H1 (cell line): ENCODE data around the gene RUSC2. TPM values are rescaled to one million over a fixed set of nuclear protein-coding genes. Genes with fewer than 3 reads are reported as not detected.

Experiments used
- CTCF ChIA-PET: fragments of 300-600 bp; sonication (Branson Sonifier 250); formaldehyde crosslinking; loops from one replicate; lab custom pipeline; 2021; ENCODE audit not compliant: partially characterized antibody; lab: Charles Lee
- POLR2A ChIA-PET: fragments of 300-600 bp; sonication (Branson Sonifier 250); formaldehyde crosslinking; loops from one replicate; lab custom pipeline; 2021; ENCODE audit warnings: inconsistent platforms; ENCODE audit not compliant: partially characterized antibody; lab: Charles Lee
- DNase-seq, 2 experiments: peaks; one replicate each; pipeline versions ENCODE4 v3.0.0 to v3.0.0-alpha.2; 2010 to 2022; ENCODE audit warnings: low spot score in 2 of 2, low read depth in 1 of 2, mixed read lengths in 1 of 2
- FAIRE-seq: peaks from 2 replicates; lab custom pipeline; 2011; peaks lifted over from hg19 to GRCh38; lab: Jason Lieb, UNC
- H2AFZ ChIP-seq: 2 replicates; pipeline ENCODE4 v1.8.1; 2012; ENCODE audit warnings: low read length, inconsistent platforms
- H2AK5ac ChIP-seq: 2 replicates; pipeline ENCODE4 v1.6.1; 2013; ENCODE audit warnings: low read depth, low read length
- H2BK120ac ChIP-seq: replicated peaks from 2 replicates; pipeline ENCODE3; 2013; ENCODE audit warnings: low read depth, low read length, inconsistent platforms
- H2BK12ac ChIP-seq: 2 replicates; pipeline ENCODE4 v1.6.1; 2013; ENCODE audit warnings: low read depth, low read length
- H2BK15ac ChIP-seq: 2 replicates; pipeline ENCODE4 v1.6.1; 2013; ENCODE audit warnings: low read length
- H2BK20ac ChIP-seq: 2 replicates; pipeline ENCODE4 v1.6.1; 2013; ENCODE audit warnings: low read length
- H2BK5ac ChIP-seq: 2 replicates; pipeline ENCODE4 v1.6.1; 2013; ENCODE audit warnings: low read depth, low read length
- H3K14ac ChIP-seq: 2 replicates; pipeline ENCODE4 v1.6.1; 2013; ENCODE audit warnings: inconsistent platforms; ENCODE audit not compliant: insufficient read length
- H3K18ac ChIP-seq: 2 replicates; pipeline ENCODE4 v1.6.1; 2013; ENCODE audit warnings: low read length; ENCODE audit errors: extremely low read depth
- H3K23ac ChIP-seq: 2 replicates; pipeline ENCODE4 v1.6.1; 2013; ENCODE audit warnings: inconsistent platforms; ENCODE audit not compliant: insufficient read length
- H3K23me2 ChIP-seq: 2 replicates; pipeline ENCODE4 v1.6.1; 2013; ENCODE audit warnings: low read depth, low read length
- H3K27ac ChIP-seq: 2 replicates; pipeline ENCODE4 v1.6.1; 2011; ENCODE audit warnings: low read depth, low read length, inconsistent platforms
- H3K27me3 ChIP-seq, 4 experiments: replicated peaks in 1 of 4; 1 replicate in 1 of 4; 2 replicates in 3 of 4; pipeline versions ENCODE4 v1.6.1 to v1.8.1; 2011 to 2013; ENCODE audit warnings: low read length in 3 of 4, mild to moderate bottlenecking in 3 of 4, inconsistent platforms in 2 of 4, mixed read lengths in 2 of 4, moderate library complexity in 1 of 4; ENCODE audit not compliant: control insufficient read depth in 3 of 4, insufficient read depth in 3 of 4; ENCODE audit errors: extremely low read depth in 1 of 4
- H3K36me3 ChIP-seq, 4 experiments: 2 replicates each; pipeline versions ENCODE4 v1.6.1 to v1.8.1; 2011 to 2013; ENCODE audit warnings: mild to moderate bottlenecking in 4 of 4, low read length in 3 of 4, moderate library complexity in 2 of 4, control low read depth in 1 of 4, inconsistent platforms in 1 of 4; ENCODE audit not compliant: insufficient read depth in 4 of 4, control insufficient read depth in 2 of 4
- H3K4ac ChIP-seq: replicated peaks from 2 replicates; pipeline ENCODE3; 2013; ENCODE audit warnings: low read length, low read depth, mixed read lengths, inconsistent platforms; ENCODE audit not compliant: insufficient read length
- H3K4me1 ChIP-seq, 4 experiments: replicated peaks in 1 of 4; 1 replicate in 1 of 4; 2 replicates in 3 of 4; pipeline versions ENCODE4 v1.6.1 to v1.8.1; 2011 to 2013; ENCODE audit warnings: low read length in 3 of 4, inconsistent platforms in 2 of 4, mixed read lengths in 1 of 4; ENCODE audit not compliant: insufficient read depth in 4 of 4, control insufficient read depth in 3 of 4
- H3K4me2 ChIP-seq, 2 experiments: 2 replicates each; pipeline versions ENCODE4 v1.6.1 to v1.8.1; 2011 to 2013; ENCODE audit warnings: low read depth in 2 of 2, low read length in 2 of 2, control low read depth in 1 of 2, inconsistent platforms in 1 of 2, mild to moderate bottlenecking in 1 of 2; ENCODE audit not compliant: insufficient read depth in 1 of 2
- H3K4me3 ChIP-seq, 4 experiments: fragments of 200-600, 300-600 bp in 1 of 4; sonication (generic), shearing (Covaris generic), sonication (Bioruptor Twin) in 1 of 4; 2 replicates each; pipeline versions ENCODE4 v1.5.1 to v1.8.1; 2011 to 2016; ENCODE audit warnings: low read length in 4 of 4, low read depth in 3 of 4, control low read depth in 2 of 4, inconsistent platforms in 2 of 4, mild to moderate bottlenecking in 2 of 4, mixed read lengths in 1 of 4, moderate library complexity in 1 of 4; ENCODE audit not compliant: insufficient read depth in 2 of 4; ENCODE audit errors: extremely low read depth in 1 of 4
- H3K56ac ChIP-seq: replicated peaks from 2 replicates; pipeline ENCODE3; 2013; ENCODE audit warnings: low read depth, mild to moderate bottlenecking, mixed read lengths, low read length, inconsistent platforms; ENCODE audit not compliant: insufficient read length
- H3K79me1 ChIP-seq: 2 replicates; pipeline ENCODE4 v1.6.1; 2013; ENCODE audit warnings: low read depth, low read length, control low read depth
- H3K79me2 ChIP-seq, 2 experiments: 2 replicates each; pipeline versions ENCODE4 v1.6.1 to v1.8.1; 2012 to 2013; ENCODE audit warnings: low read length in 2 of 2, mild to moderate bottlenecking in 2 of 2, inconsistent platforms in 1 of 2; ENCODE audit not compliant: insufficient read depth in 2 of 2, control insufficient read depth in 1 of 2
- H3K9ac ChIP-seq, 4 experiments: replicated peaks in 1 of 4; 1 replicate in 1 of 4; 2 replicates in 3 of 4; pipeline versions ENCODE4 v1.6.1 to v1.8.1; 2011 to 2013; ENCODE audit warnings: low read depth in 3 of 4, low read length in 3 of 4, control low read depth in 2 of 4, mild to moderate bottlenecking in 2 of 4, moderate library complexity in 2 of 4, inconsistent platforms in 1 of 4; ENCODE audit errors: extremely low read depth in 1 of 4
- H3K9me3 ChIP-seq, 2 experiments: 2 replicates each; pipeline versions ENCODE4 v1.6.1 to v1.8.1; 2012 to 2013; ENCODE audit warnings: mild to moderate bottlenecking in 2 of 2, moderate library complexity in 2 of 2, control low read depth in 1 of 2, inconsistent platforms in 1 of 2, low read depth in 1 of 2, low read length in 1 of 2, mixed read lengths in 1 of 2; ENCODE audit not compliant: insufficient read depth in 2 of 2
- H4K20me1 ChIP-seq, 2 experiments: replicated peaks in 1 of 2; 2 replicates each; pipeline versions ENCODE3 to v1.8.1; 2011 to 2013; ENCODE audit warnings: inconsistent platforms in 2 of 2, low read length in 2 of 2, mild to moderate bottlenecking in 1 of 2; ENCODE audit not compliant: insufficient read depth in 2 of 2, control insufficient read depth in 1 of 2
- H4K5ac ChIP-seq: 2 replicates; pipeline ENCODE4 v1.6.1; 2013; ENCODE audit warnings: low read length, low read depth, mixed read lengths, inconsistent platforms; ENCODE audit not compliant: insufficient read length
- H4K8ac ChIP-seq: 2 replicates; pipeline ENCODE4 v1.8.0; 2013; ENCODE audit warnings: mild to moderate bottlenecking, moderate library complexity, low read length, inconsistent platforms; ENCODE audit not compliant: insufficient read depth; ENCODE audit errors: extremely low read depth
- H4K91ac ChIP-seq: replicated peaks from 2 replicates; pipeline ENCODE3; 2013; ENCODE audit warnings: low read length, mixed read lengths, inconsistent platforms; ENCODE audit not compliant: insufficient read length
- BACH1 ChIP-seq: IDR thresholded peaks from 2 replicates; pipeline ENCODE4 v1.6.1; 2012; ENCODE audit warnings: low read length, improper control_type of control experiment
- CHD2 ChIP-seq: IDR thresholded peaks from 2 replicates; pipeline ENCODE4 v1.6.1; 2012; ENCODE audit warnings: low read length, improper control_type of control experiment
- HDAC2 ChIP-seq, 2 experiments: fragments of 300-600 bp in 1 of 2; sonication (generic) in 1 of 2; IDR thresholded peaks; 2 replicates each; pipeline ENCODE4 v1.6.1; 2011 to 2012; ENCODE audit warnings: low read depth in 2 of 2, low read length in 2 of 2, mild to moderate bottlenecking in 2 of 2, moderate library complexity in 2 of 2, borderline replicate concordance in 1 of 2, inconsistent platforms in 1 of 2
- HDAC6 ChIP-seq: IDR thresholded peaks from one replicate; pipeline ENCODE4 v1.7.1; 2012; ENCODE audit warnings: low read depth, mild to moderate bottlenecking, inconsistent platforms, low read length, moderate library complexity
- JUN ChIP-seq: IDR thresholded peaks from 2 replicates; pipeline ENCODE4 v1.6.1; 2011; ENCODE audit warnings: low read depth, mild to moderate bottlenecking, improper control_type of control experiment, low read length
- NANOG ChIP-seq: IDR thresholded peaks from 2 replicates; pipeline ENCODE4 v1.6.1; 2011; ENCODE audit warnings: low read length, low read depth, mild to moderate bottlenecking, inconsistent platforms; ENCODE audit not compliant: insufficient read depth, poor library complexity, severe bottlenecking
- POLR2A ChIP-seq, 2 experiments: IDR thresholded peaks; 1 replicate in 1 of 2; 2 replicates in 1 of 2; pipeline ENCODE4 v1.6.1; 2011; ENCODE audit warnings: low read depth in 2 of 2, low read length in 2 of 2, mild to moderate bottlenecking in 2 of 2; ENCODE audit errors: control extremely low read depth in 1 of 2
- POU5F1 ChIP-seq: IDR thresholded peaks from 2 replicates; pipeline ENCODE4 v1.6.1; 2011; ENCODE audit warnings: low read depth, mild to moderate bottlenecking, low read length, moderate library complexity
- RAD21 ChIP-seq, 2 experiments: IDR thresholded peaks in 1 of 2; conservative IDR thresholded peaks in 1 of 2; 2 replicates each; pipeline ENCODE4 v1.6.1; 2011; ENCODE audit warnings: low read depth in 2 of 2, low read length in 2 of 2, improper control_type of control experiment in 1 of 2, inconsistent platforms in 1 of 2, mild to moderate bottlenecking in 1 of 2, moderate library complexity in 1 of 2
- RXRA ChIP-seq: IDR thresholded peaks from 2 replicates; pipeline ENCODE4 v1.6.1; 2011; ENCODE audit warnings: low read depth, mild to moderate bottlenecking, low read length, moderate library complexity; ENCODE audit not compliant: insufficient read depth
- SIN3A ChIP-seq, 2 experiments: IDR thresholded peaks in 1 of 2; conservative IDR thresholded peaks in 1 of 2; 2 replicates each; pipeline ENCODE4 v1.6.1; 2011 to 2012; ENCODE audit warnings: low read length in 2 of 2, improper control_type of control experiment in 1 of 2, low read depth in 1 of 2, mild to moderate bottlenecking in 1 of 2
- SP1 ChIP-seq: IDR thresholded peaks from 2 replicates; pipeline ENCODE4 v1.6.1; 2011; ENCODE audit warnings: low read depth, low read length
- TAF7 ChIP-seq: optimal IDR thresholded peaks from 2 replicates; pipeline ENCODE3; 2011; ENCODE audit warnings: low read depth, mild to moderate bottlenecking, inconsistent platforms, low read length, moderate library complexity, borderline replicate concordance
- WGBS, 2 experiments: shearing (Covaris generic) in 1 of 2; methylation state at CpG; one replicate each; pipeline versions ENCODE4 v1.1.6 to v1.1.7; 2013 to 2015; ENCODE audit warnings: low lambda C conversion rate in 2 of 2, mixed read lengths in 2 of 2, inconsistent platforms in 1 of 2, low coverage in 1 of 2, missing lambda C conversion rate in 1 of 2; ENCODE audit not compliant: insufficient replicate concordance in 2 of 2, insufficient coverage in 1 of 2, insufficient read length in 1 of 2; ENCODE audit errors: extremely low coverage in 1 of 2, missing lambda C conversion rate in 1 of 2; 5-methylcytosine and 5-hydroxymethylcytosine counted together
- polyA plus RNA-seq, 7 experiments: library from polyadenylated mRNA; depleted of rRNA in 3 of 7; stranded (reverse) in 5 of 7; unstranded in 2 of 7; fragments of >200 nt in 5 of 7; fragments of 200-250 nt in 2 of 7; gene quantifications; 1 replicate in 5 of 7; 2 replicates in 1 of 7; 4 replicates in 1 of 7; pipeline versions ENCODE4 v1.2.1 to v1.2.3, GENCODE V29; 2011 to 2013; ENCODE audit warnings: missing spikeins in 2 of 7, mixed read lengths in 2 of 7
- total RNA-seq: library from RNA; stranded (reverse); fragmentation: NEBNext Ultra II Directional; extraction: Animal tissue kit (Norgen Biotek cat#: 25700); gene quantifications from 2 replicates; pipeline ENCODE4 v1.2.1, GENCODE V29; 2021
- TF ChIP-seq, protein P1 (sequence below): IDR thresholded peaks from 2 replicates; pipeline ENCODE4 v1.6.1; 2012; ENCODE audit warnings: inconsistent platforms

Gene RUSC2
- total and polyA plus RNA-seq, 2 of the 8 experiments (the other 6 are each of a cell fraction or from before 2014, with no cell fraction given): 4.2 to 7.9 TPM

DNA sequence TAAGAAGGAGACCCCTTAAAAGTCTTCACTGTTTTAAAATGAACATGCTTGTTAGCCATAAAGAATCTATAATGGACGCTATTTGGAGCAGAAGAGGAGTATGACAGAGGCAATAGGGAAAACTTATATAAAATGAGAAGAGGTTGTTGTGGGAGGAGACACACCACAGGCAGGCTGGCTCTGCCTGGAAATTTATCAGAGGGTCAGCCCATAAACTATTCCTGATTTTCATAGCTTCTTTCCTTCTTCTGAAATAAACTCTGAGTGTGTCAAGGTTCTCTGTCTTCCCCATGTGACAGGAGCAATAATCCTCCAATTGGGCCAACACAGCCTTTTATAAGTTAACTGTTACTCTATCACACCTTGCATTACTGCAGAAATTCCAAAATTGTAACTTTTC lies 19.6 kb upstream of the RUSC2 start:
- Histone ChIP-seq H3K56ac (no peak overlapping the region), H4K91ac (no peak overlapping the region), H4K20me1 (no peaks in the 10 kb centered on the region), H3K27me3 (no peaks in the 10 kb centered on the region), H3K79me1 (no peaks in the 10 kb centered on the region), H3K14ac (no peak overlapping the region), H4K5ac (no peak overlapping the region), H3K9me3 (no peaks in the 10 kb centered on the region; a peak in 1 of 4 replicates), H3K36me3 (no peaks in the 10 kb centered on the region), H3K4me3 (no peak overlapping the region), H3K27ac (no peak overlapping the region), H4K8ac (no peak overlapping the region), H3K79me2 (no peaks in the 10 kb centered on the region), H3K9ac (no peak overlapping the region), H2BK20ac (no peak overlapping the region), H3K4me1 (no peaks in the 10 kb centered on the region), H3K4me2 (no peak overlapping the region), H3K18ac (no peak overlapping the region), H2BK5ac (no peak overlapping the region), H3K23me2 (no peaks in the 10 kb centered on the region), H3K23ac (no peak overlapping the region), H2AFZ (no peak overlapping the region), H2BK15ac (no peak overlapping the region), H3K4ac (no peak overlapping the region), H2BK12ac (no peak overlapping the region), H2AK5ac (no peak overlapping the region), H2BK120ac (no peak overlapping the region)
- ChIA-PET POLR2A (interaction anchor here (0.7 kb wide), 1 partner anchor 557 kb away, joined by 3 read pairs; no protein-coding TSS in a partner anchor), CTCF (interaction anchor here (0.5 to 1.5 kb wide), 2 partner anchors 11 to 340 kb away, joined by 3 to 5 read pairs; no protein-coding TSS in a partner anchor)
- WGBS, 2 experiments: 86% methylated on average over 1 of the region's 1 CpG; no CpG with 5 or more reads in 1 of the 2 experiments
- FAIRE-seq: no peak
- DNase-seq: no peak
- TF ChIP-seq SP1 (no peak), RAD21 (IDR thresholded peaks at IDR 0.05 in 1 of 2, conservative IDR thresholded peaks at IDR 0.05 in 1 of 2; ENCODE audit: low read depth in 2 of 2, low read length in 2 of 2) (no peak), CHD2 (no peak), JUN (no peak), RXRA (no peak), BACH1 (no peak), HDAC2 (IDR thresholded peaks at IDR 0.05; ENCODE audit: borderline replicate concordance in 1 of 2, low read depth in 2 of 2, low read length in 2 of 2) (no peak), HDAC6 (no peak), NANOG (no peak), POLR2A (IDR thresholded peaks at IDR 0.05; ENCODE audit: control extremely low read depth in 1 of 2, low read depth in 2 of 2, low read length in 2 of 2) (no peak), TAF7 (no peak), SIN3A (conservative IDR thresholded peaks at IDR 0.05 in 1 of 2, IDR thresholded peaks at IDR 0.05 in 1 of 2; ENCODE audit: low read depth in 1 of 2, low read length in 2 of 2) (no peak), POU5F1 (no peak)
- TF ChIP-seq, protein P1, sequence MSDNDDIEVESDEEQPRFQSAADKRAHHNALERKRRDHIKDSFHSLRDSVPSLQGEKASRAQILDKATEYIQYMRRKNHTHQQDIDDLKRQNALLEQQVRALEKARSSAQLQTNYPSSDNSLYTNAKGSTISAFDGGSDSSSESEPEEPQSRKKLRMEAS: no peak
